ENCODE results near the gene GNA12. TPM values are rescaled to one million over a fixed set of nuclear protein-coding genes. Genes with fewer than 3 reads are reported as not detected.

Gene GNA12
- total and polyA plus RNA-seq, 4 donors: 3.7 to 19.0 (median 11.3) TPM

DNA sequence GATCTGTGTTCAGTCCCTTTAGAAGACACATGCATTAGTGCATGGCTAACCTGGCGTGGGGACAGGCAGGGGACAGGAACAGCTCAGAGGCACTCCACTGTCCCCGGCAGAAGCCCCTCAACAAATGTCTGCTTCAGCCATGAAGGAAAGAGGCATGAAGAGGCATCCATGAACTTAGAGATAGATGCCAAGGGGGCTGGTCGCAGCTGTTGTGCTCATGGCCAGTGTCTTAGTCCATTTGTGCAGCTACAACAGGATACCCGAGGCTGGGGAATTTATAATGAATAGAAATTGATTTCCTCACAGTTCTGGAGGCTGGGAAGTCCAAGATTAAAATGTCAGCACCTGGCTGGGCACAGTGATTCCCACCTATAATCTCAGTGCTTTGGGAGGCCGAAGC, 14.5 kb upstream of the GNA12 start:
- DNase-seq (ENCODE audit: low spot score): no peak
- Histone ChIP-seq H3K36me3 (ENCODE audit: control insufficient read depth in 4 of 4, insufficient read depth in 3 of 4, low read depth in 1 of 4, low read length in 3 of 4) (no peaks in the 10 kb centered on the region), H3K4me1 (ENCODE audit: control insufficient read depth in 4 of 4, insufficient read depth in 4 of 4, low read length in 3 of 4) (no peaks in the 10 kb centered on the region), H3K9ac (ENCODE audit: low read depth in 1 of 2, low read length in 2 of 2) (no peak overlapping the region), H3K4me3 (ENCODE audit: low read depth in 1 of 3, low read length in 3 of 3) (no peak overlapping the region), H3K27me3 (ENCODE audit: control insufficient read depth in 4 of 4, insufficient read depth in 4 of 4, low read length in 3 of 4) (no peaks in the 10 kb centered on the region), H3K9me3 (ENCODE audit: control insufficient read depth in 4 of 4, low read length in 3 of 4) (no peaks in the 10 kb centered on the region), H3K27ac (ENCODE audit: low read depth in 1 of 2, low read length in 2 of 2) (no peak overlapping the region)
- TF ChIP-seq GABPA (IDR thresholded peaks at IDR 0.05 in 1 of 2, conservative IDR thresholded peaks at IDR 0.05 in 1 of 2): no peak
- TF ChIP-seq ZBTB33 (IDR thresholded peaks at IDR 0.05): no peak
- TF ChIP-seq FOXA2 (IDR thresholded peaks at IDR 0.05): no peak
- no peak for TF ChIP-seq REST (IDR thresholded peaks at IDR 0.05)
- TF ChIP-seq YY1 (IDR thresholded peaks at IDR 0.05): no peak
- no peak for TF ChIP-seq NR2F2 (IDR thresholded peaks at IDR 0.05)
- no peak for TF ChIP-seq SP1 (IDR thresholded peaks at IDR 0.05)
- TF ChIP-seq RXRA (IDR thresholded peaks at IDR 0.05): no peak
- no peak for TF ChIP-seq HNF4A (conservative IDR thresholded peaks at IDR 0.05)
- no peak for TF ChIP-seq EGR1 (IDR thresholded peaks at IDR 0.05; ENCODE audit: low read depth in 2 of 2)
- TF ChIP-seq, protein P1, sequence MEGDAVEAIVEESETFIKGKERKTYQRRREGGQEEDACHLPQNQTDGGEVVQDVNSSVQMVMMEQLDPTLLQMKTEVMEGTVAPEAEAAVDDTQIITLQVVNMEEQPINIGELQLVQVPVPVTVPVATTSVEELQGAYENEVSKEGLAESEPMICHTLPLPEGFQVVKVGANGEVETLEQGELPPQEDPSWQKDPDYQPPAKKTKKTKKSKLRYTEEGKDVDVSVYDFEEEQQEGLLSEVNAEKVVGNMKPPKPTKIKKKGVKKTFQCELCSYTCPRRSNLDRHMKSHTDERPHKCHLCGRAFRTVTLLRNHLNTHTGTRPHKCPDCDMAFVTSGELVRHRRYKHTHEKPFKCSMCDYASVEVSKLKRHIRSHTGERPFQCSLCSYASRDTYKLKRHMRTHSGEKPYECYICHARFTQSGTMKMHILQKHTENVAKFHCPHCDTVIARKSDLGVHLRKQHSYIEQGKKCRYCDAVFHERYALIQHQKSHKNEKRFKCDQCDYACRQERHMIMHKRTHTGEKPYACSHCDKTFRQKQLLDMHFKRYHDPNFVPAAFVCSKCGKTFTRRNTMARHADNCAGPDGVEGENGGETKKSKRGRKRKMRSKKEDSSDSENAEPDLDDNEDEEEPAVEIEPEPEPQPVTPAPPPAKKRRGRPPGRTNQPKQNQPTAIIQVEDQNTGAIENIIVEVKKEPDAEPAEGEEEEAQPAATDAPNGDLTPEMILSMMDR (IDR thresholded peaks at IDR 0.05; ENCODE audit: low read depth, low read length, missing input control): no peak
- no peak for TF ChIP-seq HNF4G (IDR thresholded peaks at IDR 0.05)
- no peak for TF ChIP-seq FOXA1 (IDR thresholded peaks at IDR 0.05)
- TF ChIP-seq JUND (IDR thresholded peaks at IDR 0.05): no peak
- TF ChIP-seq, protein P2, sequence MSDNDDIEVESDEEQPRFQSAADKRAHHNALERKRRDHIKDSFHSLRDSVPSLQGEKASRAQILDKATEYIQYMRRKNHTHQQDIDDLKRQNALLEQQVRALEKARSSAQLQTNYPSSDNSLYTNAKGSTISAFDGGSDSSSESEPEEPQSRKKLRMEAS (IDR thresholded peaks at IDR 0.05): no peak
- TF ChIP-seq RAD21 (IDR thresholded peaks at IDR 0.05): no peak
- 94% methylated on average over 5 of the region's 5 CpGs for WGBS

Measured in liver (tissue), 9 donors.